Neuronal stem cell (in vitro differentiated cells): ENCODE data around the gene TP53BP2.

Source experiments
- DNase-seq: peaks from one replicate; pipeline ENCODE4 v3.0.0-alpha.2; 2013; ENCODE audit warnings: low spot score
- H2AFZ ChIP-seq: one replicate; pipeline ENCODE4 v1.6.1; 2013; ENCODE audit warnings: mild to moderate bottlenecking, low read length, inconsistent platforms
- H2AK5ac ChIP-seq: 2 replicates; pipeline ENCODE4 v1.6.1; 2013; ENCODE audit warnings: low read depth, mild to moderate bottlenecking, inconsistent platforms, low read length, moderate library complexity, mixed read lengths
- H2BK120ac ChIP-seq: 2 replicates; pipeline ENCODE4 v1.6.1; 2013; ENCODE audit warnings: low read depth, mild to moderate bottlenecking, inconsistent platforms, low read length, moderate library complexity, mixed read lengths
- H2BK12ac ChIP-seq: one replicate; pipeline ENCODE4 v1.6.1; 2013; ENCODE audit warnings: low read length, inconsistent platforms
- H2BK15ac ChIP-seq: 2 replicates; pipeline ENCODE4 v1.6.1; 2013; ENCODE audit warnings: mild to moderate bottlenecking, low read length, inconsistent platforms, mixed read lengths
- H2BK5ac ChIP-seq: one replicate; pipeline ENCODE4 v1.6.1; 2013; ENCODE audit warnings: inconsistent platforms, mild to moderate bottlenecking, low read length, moderate library complexity
- H3K14ac ChIP-seq: one replicate; pipeline ENCODE4 v1.6.1; 2013; ENCODE audit warnings: low read length, inconsistent platforms
- H3K18ac ChIP-seq: 2 replicates; pipeline ENCODE4 v1.6.1; 2013; ENCODE audit warnings: low read length, inconsistent platforms
- H3K23ac ChIP-seq: 2 replicates; pipeline ENCODE4 v1.6.1; 2013; ENCODE audit warnings: low read depth, mild to moderate bottlenecking, mixed read lengths, low read length, inconsistent platforms; ENCODE audit not compliant: poor library complexity
- H3K27ac ChIP-seq: replicated peaks from 3 replicates; pipeline ENCODE4 v1.5.1; 2013; ENCODE audit warnings: low read length, inconsistent platforms
- H3K27me3 ChIP-seq, 3 experiments: 2 replicates each; pipeline ENCODE4 v1.6.1; 2013; ENCODE audit warnings: low read length in 3 of 3, mild to moderate bottlenecking in 2 of 3, inconsistent platforms in 1 of 3, low read depth in 1 of 3, mixed read lengths in 1 of 3, moderate library complexity in 1 of 3; ENCODE audit not compliant: control insufficient read depth in 3 of 3, insufficient read depth in 3 of 3
- H3K36me3 ChIP-seq, 2 donors: replicated peaks in 1 of 2; 2 replicates each; pipeline ENCODE4 v1.6.1; 2013; ENCODE audit warnings: low read length in 2 of 2; ENCODE audit not compliant: control insufficient read depth in 2 of 2, insufficient read depth in 2 of 2
- H3K4ac ChIP-seq: 2 replicates; pipeline ENCODE4 v1.6.1; 2013; ENCODE audit warnings: inconsistent platforms, mild to moderate bottlenecking, low read length, moderate library complexity
- H3K4me1 ChIP-seq, 2 donors: 1 replicate in 1 of 2; 2 replicates in 1 of 2; pipeline ENCODE4 v1.6.1; 2013; ENCODE audit warnings: low read length in 2 of 2, low read depth in 1 of 2; ENCODE audit not compliant: control insufficient read depth in 2 of 2, insufficient read depth in 1 of 2
- H3K4me2 ChIP-seq: one replicate; pipeline ENCODE4 v1.6.1; 2013; ENCODE audit warnings: mild to moderate bottlenecking, low read length, inconsistent platforms; ENCODE audit not compliant: insufficient read depth, poor library complexity, severe bottlenecking
- H3K4me3 ChIP-seq, 2 donors: 2 replicates each; pipeline ENCODE4 v1.5.1; 2013; ENCODE audit warnings: low read length in 2 of 2, mild to moderate bottlenecking in 2 of 2, inconsistent platforms in 1 of 2, moderate library complexity in 1 of 2
- H3K79me1 ChIP-seq: one replicate; pipeline ENCODE4 v1.6.1; 2013; ENCODE audit warnings: low read depth, mild to moderate bottlenecking, inconsistent platforms, low read length, moderate library complexity
- H3K9ac ChIP-seq: one replicate; pipeline ENCODE4 v1.6.1; 2013; ENCODE audit warnings: mild to moderate bottlenecking, low read depth, low read length, inconsistent platforms; ENCODE audit not compliant: poor library complexity
- H3K9me3 ChIP-seq, 2 donors: replicated peaks in 1 of 2; 2 replicates each; pipeline versions ENCODE3 to v1.6.1; 2013; ENCODE audit warnings: low read length in 2 of 2, mild to moderate bottlenecking in 2 of 2, inconsistent platforms in 1 of 2, low read depth in 1 of 2, mixed read lengths in 1 of 2, moderate library complexity in 1 of 2; ENCODE audit not compliant: control insufficient read depth in 2 of 2, insufficient read depth in 1 of 2
- H4K8ac ChIP-seq: one replicate; pipeline ENCODE4 v1.6.1; 2013; ENCODE audit warnings: low read depth, mild to moderate bottlenecking, inconsistent platforms, low read length, moderate library complexity
- H4K91ac ChIP-seq: one replicate; pipeline ENCODE4 v1.6.1; 2013; ENCODE audit warnings: low read length, low read depth, mild to moderate bottlenecking, inconsistent platforms; ENCODE audit not compliant: poor library complexity
- WGBS, 2 donors: extraction: QIAGEN DNeasy Blood & Tissue Kit; methylation state at CpG; one replicate each; pipeline ENCODE4 v1.1.7; 2013; ENCODE audit warnings: missing lambda C conversion rate in 2 of 2, mixed read lengths in 1 of 2; ENCODE audit not compliant: insufficient read length in 2 of 2, insufficient replicate concordance in 1 of 2; ENCODE audit errors: extremely low coverage in 2 of 2; 5-methylcytosine and 5-hydroxymethylcytosine counted together

The TP53BP2 gene

DNA sequence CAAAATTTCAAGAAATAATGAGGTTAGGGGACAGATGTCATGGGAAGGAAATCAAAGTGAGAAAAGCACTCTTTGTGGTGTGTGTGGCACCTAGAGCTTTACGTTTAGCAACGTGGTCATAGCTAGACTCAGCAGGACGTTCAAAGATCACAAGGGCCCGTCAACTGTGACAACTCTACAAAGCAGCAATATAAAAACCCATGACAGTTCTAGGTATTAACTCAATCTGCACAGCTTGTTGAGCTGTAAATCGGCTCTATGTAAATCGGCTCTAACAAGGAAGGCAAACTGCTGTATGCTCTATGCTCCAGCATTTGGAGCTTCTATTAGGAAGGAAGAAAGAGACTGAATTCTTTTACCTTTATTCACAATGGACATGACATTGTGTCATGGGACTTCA lies 64.8 kb downstream of the TP53BP2 start:
- no peak overlapping the region for H3K4me3 ChIP-seq
- H2BK120ac ChIP-seq, result no peak overlapping the region
- no peak overlapping the region for H4K91ac ChIP-seq
- H3K14ac ChIP-seq, result no peak overlapping the region
- no peak overlapping the region for H3K4me2 ChIP-seq
- H2BK12ac ChIP-seq, result no peak overlapping the region
- H3K27ac ChIP-seq, result no peak overlapping the region
- no peaks in the 10 kb centered on the region for H3K79me1 ChIP-seq
- H3K27me3 ChIP-seq, result no peaks in the 10 kb centered on the region
- no peak overlapping the region for H2AFZ ChIP-seq
- H3K36me3 ChIP-seq, result peaks cover 24 to 98% of the 10 kb centered on the region in 2 donors
- H3K4ac ChIP-seq, result no peak overlapping the region
- H3K23ac ChIP-seq, result no peak overlapping the region
- no peak overlapping the region for H4K8ac ChIP-seq
- H3K9ac ChIP-seq, result no peak overlapping the region
- no CpG with 5 or more reads among the region's 6 CpGs for WGBS, 2 donors
- H2AK5ac ChIP-seq, result no peak overlapping the region
- H2BK15ac ChIP-seq, result no peak overlapping the region
- no peaks in the 10 kb centered on the region for H3K9me3 ChIP-seq
- no peak overlapping the region for H3K18ac ChIP-seq
- peaks cover 2 to 8% of the 10 kb centered on the region in 2 donors for H3K4me1 ChIP-seq
- DNase-seq, result no peak
- no peak overlapping the region for H2BK5ac ChIP-seq

DNA sequence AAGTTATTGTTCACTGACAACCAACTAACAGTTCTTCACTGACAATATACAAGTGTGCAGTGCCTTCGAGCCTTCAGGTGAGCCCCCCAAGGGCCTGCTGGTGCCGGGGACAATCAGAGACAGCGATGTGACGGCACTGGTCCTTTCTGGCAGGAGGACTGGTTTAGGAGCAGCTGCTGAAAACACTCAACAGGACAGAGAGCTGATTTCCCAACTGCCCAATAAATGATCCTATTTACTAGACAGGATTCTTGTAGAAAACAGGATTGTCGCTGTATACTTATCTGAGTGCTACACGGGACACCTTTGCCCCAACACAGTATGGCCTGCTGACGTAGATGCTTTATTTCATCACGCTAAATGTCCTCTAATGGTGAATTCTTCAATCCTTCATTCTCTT lies 65.4 kb downstream of the TP53BP2 start:
- Histone ChIP-seq H3K9me3 (no peaks in the 10 kb centered on the region), H3K4me3 (no peak overlapping the region), H3K79me1 (no peaks in the 10 kb centered on the region), H3K4me1 (peaks cover 2 to 8% of the 10 kb centered on the region in 2 donors), H3K27ac (no peak overlapping the region), H2AFZ (no peak overlapping the region), H3K4ac (no peak overlapping the region), H3K14ac (no peak overlapping the region), H3K18ac (no peak overlapping the region), H4K8ac (no peak overlapping the region), H2AK5ac (no peak overlapping the region), H4K91ac (no peak overlapping the region), H3K27me3 (no peaks in the 10 kb centered on the region), H2BK5ac (no peak overlapping the region), H3K4me2 (no peak overlapping the region), H2BK15ac (no peak overlapping the region), H3K9ac (no peak overlapping the region), H2BK12ac (no peak overlapping the region), H2BK120ac (no peak overlapping the region), H3K36me3 (peaks cover 23 to 98% of the 10 kb centered on the region in 2 donors), H3K23ac (no peak overlapping the region)
- no peak for DNase-seq
- no CpG with 5 or more reads among the region's 8 CpGs for WGBS, 2 donors

DNA sequence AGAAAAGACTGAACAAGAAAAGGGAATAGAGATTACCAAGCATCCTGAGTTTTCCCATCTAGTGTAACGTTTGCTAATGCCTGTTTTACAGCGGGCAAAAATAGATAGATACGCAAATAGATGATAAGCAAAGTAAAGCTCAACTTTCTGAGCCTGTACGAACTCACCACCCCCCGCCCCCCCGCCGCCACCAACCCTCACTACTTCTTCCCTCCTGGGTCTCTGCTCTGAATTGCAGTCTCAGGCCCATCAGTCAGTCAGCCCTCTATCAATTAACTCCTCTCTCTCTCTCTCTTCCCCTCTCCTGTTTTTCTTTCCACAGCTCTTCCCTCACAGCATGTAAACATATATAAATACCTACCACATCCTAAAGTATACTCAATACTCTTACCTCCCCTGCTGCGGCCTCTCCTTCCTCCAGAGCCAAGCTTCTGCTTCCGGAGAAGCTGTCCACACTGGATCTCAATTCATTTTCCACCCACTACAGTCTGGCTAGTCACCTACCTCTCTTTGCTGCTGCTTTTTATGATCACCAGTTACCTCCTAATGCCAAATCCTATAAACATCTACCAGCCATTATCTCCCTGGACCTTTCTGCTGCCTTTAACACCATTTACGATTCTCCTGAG lies 68.8 kb downstream of the TP53BP2 start:
- H2BK15ac ChIP-seq, result no peak overlapping the region
- WGBS, 2 donors, result no CpG with 5 or more reads among the region's 10 CpGs
- H3K18ac ChIP-seq, result no peak overlapping the region
- no peaks in the 10 kb centered on the region for H3K27me3 ChIP-seq
- no peak overlapping the region for H4K8ac ChIP-seq
- H2BK120ac ChIP-seq, result no peak overlapping the region
- no peak overlapping the region for H2BK5ac ChIP-seq
- no peak for DNase-seq
- H3K79me1 ChIP-seq, result no peaks in the 10 kb centered on the region
- H3K4me2 ChIP-seq, result no peak overlapping the region
- H3K9ac ChIP-seq, result no peak overlapping the region
- H3K23ac ChIP-seq, result no peak overlapping the region
- H3K14ac ChIP-seq, result no peak overlapping the region
- no peak overlapping the region for H2AK5ac ChIP-seq
- H3K4ac ChIP-seq, result no peak overlapping the region
- H3K4me3 ChIP-seq, result no peak overlapping the region
- H2BK12ac ChIP-seq, result no peak overlapping the region
- peaks cover 4 to 17% of the 10 kb centered on the region in 2 donors for H3K4me1 ChIP-seq
- no peak overlapping the region for H4K91ac ChIP-seq
- H2AFZ ChIP-seq, result no peak overlapping the region
- no peak overlapping the region for H3K27ac ChIP-seq
- H3K9me3 ChIP-seq, result no peaks in the 10 kb centered on the region
- H3K36me3 ChIP-seq, result peaks cover 24 to 98% of the 10 kb centered on the region in 2 donors

DNA sequence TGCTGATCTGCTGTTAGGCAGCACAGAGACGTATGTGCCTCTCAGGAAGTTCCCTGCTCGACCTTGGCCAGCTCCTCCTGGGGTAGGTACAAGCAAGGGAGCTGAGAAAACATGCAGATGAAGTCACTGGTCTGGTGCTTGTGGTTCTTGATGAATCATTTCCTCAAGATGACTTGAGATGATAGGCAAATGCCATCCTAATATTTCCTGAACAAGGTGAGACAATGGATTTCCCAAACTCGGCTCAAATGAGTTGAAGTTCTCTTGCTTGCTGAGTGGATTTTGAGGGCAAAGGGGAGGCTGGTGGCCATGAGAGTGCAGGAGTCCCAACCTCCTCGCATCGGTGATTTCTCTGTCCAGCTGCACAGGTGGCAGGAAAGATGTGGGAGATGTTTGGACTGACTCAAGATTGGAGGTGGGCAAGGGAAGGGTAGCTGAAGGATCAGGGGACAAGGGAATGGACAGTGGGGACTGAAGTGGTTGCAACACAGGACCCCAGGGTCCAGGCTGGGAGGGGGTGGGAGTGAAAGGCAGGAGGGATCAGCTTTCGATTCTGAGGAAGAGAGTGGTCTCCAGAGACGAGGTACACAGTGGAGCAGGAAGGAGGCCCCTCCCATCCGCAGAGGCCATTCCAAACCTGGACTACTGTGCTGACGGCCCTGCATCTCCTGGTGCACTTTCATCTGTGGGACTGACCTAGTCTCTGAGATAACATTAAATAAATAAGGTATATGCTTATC lies 69.5 kb downstream of the TP53BP2 start:
- H3K14ac ChIP-seq, result no peak overlapping the region
- H3K79me1 ChIP-seq, result no peaks in the 10 kb centered on the region
- H3K27ac ChIP-seq, result no peak overlapping the region
- H2AFZ ChIP-seq, result no peak overlapping the region
- no peak overlapping the region for H2BK15ac ChIP-seq
- no peak overlapping the region for H3K9ac ChIP-seq
- H2BK5ac ChIP-seq, result no peak overlapping the region
- H3K36me3 ChIP-seq, result peaks cover 24 to 100% of the 10 kb centered on the region in 2 donors
- no peak overlapping the region for H3K23ac ChIP-seq
- no peak overlapping the region for H4K91ac ChIP-seq
- no peak overlapping the region for H4K8ac ChIP-seq
- no peak overlapping the region for H3K18ac ChIP-seq
- no peaks in the 10 kb centered on the region for H3K27me3 ChIP-seq
- H3K4me2 ChIP-seq, result no peak overlapping the region
- peaks cover 6 to 22% of the 10 kb centered on the region in 2 donors for H3K4me1 ChIP-seq
- no peaks in the 10 kb centered on the region for H3K9me3 ChIP-seq
- H3K4ac ChIP-seq, result no peak overlapping the region
- no peak overlapping the region for H3K4me3 ChIP-seq
- no peak overlapping the region for H2BK120ac ChIP-seq
- H2AK5ac ChIP-seq, result no peak overlapping the region
- no peak overlapping the region for H2BK12ac ChIP-seq
- WGBS, 2 donors, result no CpG with 5 or more reads among the region's 9 CpGs
- DNase-seq, result no peak
